ENCODE data around the gene SLC35G1. TPM values are rescaled to one million over a fixed set of nuclear protein-coding genes. Genes with fewer than 3 reads are reported as not detected.

Gene SLC35G1
- total and polyA plus RNA-seq, 2 of the 8 experiments (the other 6 are each of a cell fraction or from before 2014, with no cell fraction given), result 6.2 to 6.4 TPM

- Histone ChIP-seq H2BK120ac (replicated peaks; ENCODE audit: low read depth, low read length) (no peak overlapping the region), H3K4me2 (ENCODE audit: insufficient read depth in 1 of 2, low read depth in 2 of 2, low read length in 2 of 2) (no peak overlapping the region), H4K20me1 (replicated peaks in 1 of 2; ENCODE audit: control insufficient read depth in 1 of 2, insufficient read depth in 2 of 2, low read length in 2 of 2) (no peaks in the 10 kb centered on the region), H4K8ac (ENCODE audit: extremely low read depth, insufficient read depth, low read length) (no peak overlapping the region), H2BK12ac (ENCODE audit: low read depth, low read length) (no peak overlapping the region), H4K5ac (ENCODE audit: insufficient read length, low read depth, low read length) (no peak overlapping the region), H2BK5ac (ENCODE audit: low read depth, low read length) (no peak overlapping the region), H3K56ac (replicated peaks; ENCODE audit: insufficient read length, low read depth, low read length) (no peak overlapping the region), H3K36me3 (ENCODE audit: control insufficient read depth in 2 of 4, insufficient read depth in 4 of 4, low read length in 3 of 4) (no peaks in the 10 kb centered on the region), H3K18ac (ENCODE audit: extremely low read depth, low read length) (no peak overlapping the region), H3K27ac (ENCODE audit: low read depth, low read length) (no peak overlapping the region), H3K23ac (ENCODE audit: insufficient read length) (no peak overlapping the region), H3K4me3 (ENCODE audit: extremely low read depth in 1 of 4, insufficient read depth in 2 of 4, low read depth in 3 of 4, low read length in 4 of 4) (no peak overlapping the region), H2AFZ (ENCODE audit: low read length) (no peak overlapping the region), H3K27me3 (replicated peaks in 1 of 4; ENCODE audit: control insufficient read depth in 3 of 4, extremely low read depth in 1 of 4, insufficient read depth in 3 of 4, low read length in 3 of 4) (peaks cover 4 to 20% (median 16%) of the 10 kb centered on the region in 4 experiments), H4K91ac (replicated peaks; ENCODE audit: insufficient read length, low read length) (no peak overlapping the region), H3K23me2 (ENCODE audit: low read depth, low read length) (no peaks in the 10 kb centered on the region), H3K9ac (replicated peaks in 1 of 4; ENCODE audit: extremely low read depth in 1 of 4, low read depth in 3 of 4, low read length in 3 of 4) (no peak overlapping the region), H3K4ac (replicated peaks; ENCODE audit: insufficient read length, low read depth, low read length) (no peak overlapping the region), H2BK15ac (ENCODE audit: low read length) (no peak overlapping the region), H3K9me3 (ENCODE audit: insufficient read depth in 2 of 2, low read depth in 1 of 2, low read length in 1 of 2) (no peaks in the 10 kb centered on the region), H3K79me2 (ENCODE audit: control insufficient read depth in 1 of 2, insufficient read depth in 2 of 2, low read length in 2 of 2) (no peaks in the 10 kb centered on the region), H3K14ac (ENCODE audit: insufficient read length) (no peak overlapping the region), H3K4me1 (replicated peaks in 1 of 4; ENCODE audit: control insufficient read depth in 3 of 4, insufficient read depth in 4 of 4, low read length in 3 of 4) (peaks cover 0 to 4% (median 0%) of the 10 kb centered on the region in 4 experiments; a peak in 4 of 7 replicates), H2AK5ac (ENCODE audit: low read depth, low read length) (no peak overlapping the region), H3K79me1 (ENCODE audit: low read depth, low read length) (no peaks in the 10 kb centered on the region), H2BK20ac (ENCODE audit: low read length) (no peak overlapping the region)
- 61% methylated on average over 3 of the region's 3 CpGs; no CpG with 5 or more reads in 1 of the 2 experiments for WGBS, 2 experiments (ENCODE audit: extremely low coverage in 1 of 2, insufficient coverage in 1 of 2, insufficient read length in 1 of 2, insufficient replicate concordance in 2 of 2, low coverage in 1 of 2, low lambda C conversion rate in 2 of 2, missing lambda C conversion rate in 1 of 2)
- CTCF ChIA-PET (ENCODE audit: partially characterized antibody), result interaction anchor here (0.8 to 2.9 kb wide), 6 partner anchors 15 to 301 kb away, joined by 3 to 8 read pairs (median 3); partner anchors contain the start of gene SLC35G1
- no peak for FAIRE-seq
- DNase-seq (ENCODE audit: low read depth in 1 of 2, low spot score in 2 of 2), result no peak
- POLR2A ChIA-PET (ENCODE audit: partially characterized antibody), result interaction anchor here (0.7 kb wide), 1 partner anchor 597 kb away, joined by 3 read pairs; no protein-coding TSS in a partner anchor
- no peak for TF ChIP-seq TCF12 (IDR thresholded peaks at IDR 0.05; ENCODE audit: low read depth, low read length)
- no peak for TF ChIP-seq POU5F1 (IDR thresholded peaks at IDR 0.05; ENCODE audit: low read depth, low read length)
- no peak for TF ChIP-seq YY1 (IDR thresholded peaks at IDR 0.05; ENCODE audit: low read depth, low read length)
- TF ChIP-seq SIN3A (conservative IDR thresholded peaks at IDR 0.05 in 1 of 2, IDR thresholded peaks at IDR 0.05 in 1 of 2; ENCODE audit: low read depth in 1 of 2, low read length in 2 of 2), result no peak
- no peak for TF ChIP-seq ZNF274 (IDR thresholded peaks at IDR 0.05; ENCODE audit: borderline replicate concordance, extremely low read depth, low read length)
- TF ChIP-seq CTBP2 (IDR thresholded peaks at IDR 0.05; ENCODE audit: borderline replicate concordance, insufficient read depth, insufficient read length, low read length), result no peak
- TF ChIP-seq CBX8 (IDR thresholded peaks at IDR 0.05; ENCODE audit: borderline replicate concordance, low read depth, low read length), result no peak
- TF ChIP-seq GABPA (IDR thresholded peaks at IDR 0.05; ENCODE audit: borderline replicate concordance, insufficient read depth, low read length), result no peak
- no peak for TF ChIP-seq JUN (IDR thresholded peaks at IDR 0.05; ENCODE audit: low read depth, low read length)
- no peak for TF ChIP-seq CHD1 (IDR thresholded peaks at IDR 0.05; ENCODE audit: low read depth, low read length)
- no peak for TF ChIP-seq EGR1 (IDR thresholded peaks at IDR 0.05; ENCODE audit: borderline replicate concordance, low read depth, low read length)
- TF ChIP-seq RBBP5 (IDR thresholded peaks at IDR 0.05; ENCODE audit: borderline replicate concordance, low read depth, low read length), result no peak
- no peak for TF ChIP-seq EP300 (IDR thresholded peaks at IDR 0.05; ENCODE audit: borderline replicate concordance in 1 of 2, low read depth in 2 of 2, low read length in 2 of 2)
- TF ChIP-seq BACH1 (IDR thresholded peaks at IDR 0.05; ENCODE audit: low read length), result no peak
Measured at GRCh38 chr10:93854975-93855374, 38.8 kb upstream of the SLC35G1 start.

All from H1 (cell line).